ENCODE results near the gene ELMOD3. TPM values are rescaled to one million over a fixed set of nuclear protein-coding genes. Genes with fewer than 3 reads are reported as not detected.
A peak's percentile ranks its signal among the peaks of the same experiment; 100 is the strongest.
"Not testable (repeated sequence)": the region's sequence is repeated elsewhere in the genome, so short reads cannot be mapped to it uniquely, and the experiment has no call there.

The ELMOD3 gene
- total and polyA plus RNA-seq, 8 donors = 20.8 to 40.5 (median 31.8) TPM

GRCh38 chr2:85309699-85310321 lies 44.8 kb upstream of the ELMOD3 start:
- Histone ChIP-seq H3K4me3 (peak overlapping the region in 1 of 2 donors; percentile 17), H3K27me3 (no peaks in the 10 kb centered on the region), H3K9me3 (no peaks in the 10 kb centered on the region), H3K36me3 (peaks cover 0 to 45% of the 10 kb centered on the region in 2 donors), H3K27ac (peak overlapping the region; percentile 35 to 64), H3K4me1 (peaks cover 8 to 39% of the 10 kb centered on the region in 2 donors)
- ATAC-seq (peak; percentile 4), DNase-seq (peak in 1 of 4 donors; percentile 77)
- TF ChIP-seq CTCF (IDR thresholded peaks at IDR 0.05) = no peak
- intact Hi-C loops (cut with DNase I) = no loop called here

GRCh38 chr2:85310330-85310729 lies 44.2 kb upstream of the ELMOD3 start:
- Histone ChIP-seq H3K4me3 (no peak overlapping the region), H3K4me1 (peaks cover 8 to 39% of the 10 kb centered on the region in 2 donors), H3K9me3 (no peaks in the 10 kb centered on the region), H3K27me3 (no peaks in the 10 kb centered on the region), H3K27ac (peak overlapping the region; percentile 35 to 64), H3K36me3 (peaks cover 0 to 51% of the 10 kb centered on the region in 2 donors)
- ATAC-seq (no peak), DNase-seq (no peak)
- intact Hi-C loops (cut with DNase I) = no loop called here
- no peak for TF ChIP-seq CTCF (IDR thresholded peaks at IDR 0.05)

- H3K4me3 ChIP-seq = no peak overlapping the region
- H3K27me3 ChIP-seq = no peaks in the 10 kb centered on the region
- peaks cover 8 to 32% of the 10 kb centered on the region in 2 donors for H3K4me1 ChIP-seq
- peaks cover 0 to 56% of the 10 kb centered on the region in 2 donors for H3K36me3 ChIP-seq
- H3K27ac ChIP-seq = no peak overlapping the region
- ATAC-seq (no peak), DNase-seq (peak in 1 of 4 donors; percentile 35)
- intact Hi-C loops (cut with DNase I) = no loop called here
- no peak for TF ChIP-seq CTCF (IDR thresholded peaks at IDR 0.05)
- no peaks in the 10 kb centered on the region for H3K9me3 ChIP-seq
These were observed 42.2 kb upstream of the ELMOD3 start for GRCh38 chr2:85312404-85312803.

GRCh38 chr2:85314884-85315242 lies 39.7 kb upstream of the ELMOD3 start:
- TF ChIP-seq CTCF (IDR thresholded peaks at IDR 0.05) = no peak
- no peak overlapping the region for H3K27ac ChIP-seq
- no peaks in the 10 kb centered on the region for H3K9me3 ChIP-seq
- H3K4me1 ChIP-seq = peaks cover 0 to 31% of the 10 kb centered on the region in 2 donors
- DNase-seq = no peak
- peaks cover 0 to 69% of the 10 kb centered on the region in 2 donors for H3K36me3 ChIP-seq
- H3K27me3 ChIP-seq = no peaks in the 10 kb centered on the region
- intact Hi-C loops (cut with DNase I) = no loop called here
- no peak overlapping the region for H3K4me3 ChIP-seq
- ATAC-seq = no peak

- ATAC-seq; H3K27ac ChIP-seq; H3K4me3 ChIP-seq; DNase-seq; H3K9me3 ChIP-seq; H3K27me3 ChIP-seq; intact Hi-C loops (cut with DNase I): not testable (repeated sequence)
- Histone ChIP-seq H3K36me3 (peaks cover 0 to 74% of the 10 kb centered on the region in 2 donors), H3K4me1 (peaks cover 0 to 35% of the 10 kb centered on the region in 2 donors)
These were observed 38.6 kb upstream of the ELMOD3 start for GRCh38 chr2:85315921-85316320.
